ENCODE results near the gene SPOPL.
"Not testable (repeated sequence)": the region's sequence is repeated elsewhere in the genome, so short reads cannot be mapped to it uniquely, and the experiment has no call there.

Gene SPOPL

DNA sequence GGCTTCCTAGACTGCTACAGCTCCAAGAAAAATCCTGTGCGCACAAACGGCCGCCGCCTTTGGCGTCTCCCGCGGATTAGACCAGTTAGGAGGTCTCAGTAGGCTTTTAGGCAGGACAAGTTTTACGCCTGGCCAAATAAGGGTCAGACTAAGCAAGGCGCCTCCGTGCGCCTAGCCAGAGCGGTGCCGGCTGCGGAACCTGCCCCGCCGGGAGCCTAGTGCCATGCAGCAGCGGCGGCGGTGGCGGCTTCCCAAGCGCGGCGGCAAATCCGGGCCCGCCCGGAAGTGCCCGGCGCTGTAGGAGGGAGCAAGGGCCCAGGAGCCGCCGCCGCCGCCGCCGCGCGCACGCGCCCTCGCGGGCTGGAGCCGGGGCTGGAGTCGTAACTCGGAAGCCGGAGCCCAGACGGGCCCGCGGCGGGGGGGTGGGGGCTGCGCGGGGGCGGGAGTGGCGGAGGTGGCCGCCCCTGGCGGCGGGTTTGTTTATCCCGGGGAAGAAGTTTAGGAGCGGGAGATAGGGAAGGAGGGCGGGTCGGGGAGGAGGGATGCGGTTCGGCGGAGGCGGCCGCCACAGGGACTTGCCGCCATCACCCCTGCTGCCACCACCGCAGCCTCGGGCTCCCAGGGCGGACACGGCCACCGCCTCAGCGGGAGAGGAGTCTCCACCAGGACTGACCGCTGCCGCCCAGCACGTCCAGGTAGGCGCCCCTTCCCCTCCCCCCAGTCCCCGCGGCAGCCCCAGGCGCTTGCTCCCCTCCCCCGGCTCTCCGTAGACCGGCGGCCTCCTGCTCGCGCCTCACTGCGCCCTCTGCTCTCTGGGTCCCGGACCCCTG lies at the start of gene SPOPL:
Gene SPOPL (plus strand): TSS at position 346 of the 830 bp plus-strand sequence. CDS start 48,447 bp downstream, outside the sequence.
- DNase-seq: peak; percentile 85 to 86

- no peak for DNase-seq
Observed at GRCh38 chr2:138452324-138452723, 49.2 kb upstream of the SPOPL start.

DNA sequence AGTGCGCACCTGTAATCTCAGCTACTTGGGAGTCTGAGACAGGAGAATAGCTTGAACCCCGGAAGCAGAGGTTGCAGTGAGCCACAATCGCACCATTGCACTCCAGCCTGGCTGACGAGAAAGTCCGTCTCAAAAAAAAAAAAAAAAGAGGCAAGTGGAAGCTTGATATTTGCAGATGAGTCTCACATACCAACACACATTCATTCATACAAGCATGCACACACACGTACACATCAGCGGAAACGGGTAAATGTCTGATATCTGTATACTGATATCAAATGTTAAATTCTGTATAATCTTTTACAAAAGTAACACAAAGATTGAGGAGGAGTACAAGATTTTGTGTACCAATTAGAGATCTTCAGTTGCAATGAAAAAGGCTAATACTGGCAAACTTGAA lies 47.8 kb upstream of the SPOPL start:
- no peak for DNase-seq

- no peak for DNase-seq
Observed at GRCh38 chr2:138454761-138455160, 46.8 kb upstream of the SPOPL start.

DNA sequence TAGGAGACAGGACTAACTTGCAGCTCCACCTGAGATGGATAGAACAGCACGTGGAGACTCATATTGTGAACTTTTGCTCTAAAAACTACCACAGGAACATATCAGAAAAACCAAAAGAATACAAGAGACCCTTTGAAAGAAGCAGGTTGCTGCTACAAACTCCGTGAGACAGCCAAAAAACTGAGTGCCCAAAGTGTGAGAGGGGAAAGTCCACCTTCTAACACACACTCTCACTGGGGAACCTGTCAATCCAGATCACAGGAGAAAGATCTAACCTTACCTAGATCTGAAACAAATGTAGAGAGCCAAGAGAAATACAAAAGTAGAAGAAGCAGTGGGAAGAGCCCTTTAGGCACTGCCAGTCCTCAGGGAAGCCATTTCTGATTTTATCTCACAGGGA lies 46.3 kb upstream of the SPOPL start:
- no peak for DNase-seq

DNA sequence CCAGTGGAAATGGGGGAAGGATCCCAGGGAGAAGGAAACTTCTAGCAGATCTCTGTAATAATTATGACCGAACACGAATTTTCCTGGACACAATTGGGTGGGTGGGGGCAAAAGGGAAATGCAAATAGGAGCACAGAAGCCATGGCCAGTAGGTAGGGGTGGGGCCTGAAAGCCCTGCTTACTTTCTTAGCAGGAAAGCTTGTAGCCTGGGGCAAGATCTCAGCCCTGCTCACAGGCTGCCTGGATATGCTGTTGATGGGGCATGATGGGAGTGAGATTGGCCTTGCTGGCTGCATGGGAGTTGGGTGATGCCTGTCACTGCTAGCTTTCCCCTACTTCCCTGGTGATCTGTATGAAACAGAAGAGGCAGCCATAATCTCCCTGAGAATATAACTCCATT lies 45.9 kb upstream of the SPOPL start:
- DNase-seq: no peak

DNA sequence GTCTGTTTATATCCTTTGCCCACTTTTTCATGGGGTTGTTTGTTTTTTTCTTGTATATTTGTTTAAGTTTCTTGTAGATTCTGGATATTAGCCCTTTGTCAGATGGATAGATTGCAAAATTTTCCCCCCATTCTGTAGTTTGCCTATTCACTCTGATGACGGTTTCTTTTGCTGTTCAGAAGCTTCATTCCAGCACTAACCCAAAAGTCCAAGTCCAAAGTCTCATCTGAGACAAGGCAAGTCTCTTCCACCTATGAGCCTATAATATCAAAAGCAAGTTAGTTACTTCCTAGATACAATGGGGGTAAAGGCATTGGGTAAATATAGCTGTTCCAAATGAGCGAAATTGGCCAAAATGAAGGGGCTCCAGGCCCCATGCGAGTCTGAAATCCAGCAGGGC lies 38.9 kb upstream of the SPOPL start:
- not testable (repeated sequence) for DNase-seq

GRCh38 chr2:138468617-138469016 lies 33.0 kb upstream of the SPOPL start:
- DNase-seq: no peak

- no peak for DNase-seq
Observed at GRCh38 chr2:138469411-138469810, 32.2 kb upstream of the SPOPL start.

DNA sequence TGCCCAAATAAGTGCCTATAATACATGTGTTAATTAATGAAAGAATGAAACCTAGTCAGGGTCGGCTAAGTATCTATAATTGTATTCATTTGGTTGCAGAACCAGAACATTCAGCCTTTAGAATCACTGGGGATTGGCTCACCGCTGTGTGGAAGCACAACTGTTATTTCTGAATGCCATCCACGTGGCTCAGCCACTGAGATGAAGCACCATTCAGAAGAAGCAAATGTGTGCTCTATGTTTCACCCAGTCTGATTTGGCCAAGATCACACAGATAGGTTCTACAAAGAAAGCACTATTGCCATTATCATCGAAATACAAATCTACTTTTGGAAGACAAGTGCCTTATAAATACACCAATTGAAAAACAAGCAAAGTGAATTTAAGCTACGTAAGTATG lies 30.6 kb upstream of the SPOPL start:
- no peak for DNase-seq

DNA sequence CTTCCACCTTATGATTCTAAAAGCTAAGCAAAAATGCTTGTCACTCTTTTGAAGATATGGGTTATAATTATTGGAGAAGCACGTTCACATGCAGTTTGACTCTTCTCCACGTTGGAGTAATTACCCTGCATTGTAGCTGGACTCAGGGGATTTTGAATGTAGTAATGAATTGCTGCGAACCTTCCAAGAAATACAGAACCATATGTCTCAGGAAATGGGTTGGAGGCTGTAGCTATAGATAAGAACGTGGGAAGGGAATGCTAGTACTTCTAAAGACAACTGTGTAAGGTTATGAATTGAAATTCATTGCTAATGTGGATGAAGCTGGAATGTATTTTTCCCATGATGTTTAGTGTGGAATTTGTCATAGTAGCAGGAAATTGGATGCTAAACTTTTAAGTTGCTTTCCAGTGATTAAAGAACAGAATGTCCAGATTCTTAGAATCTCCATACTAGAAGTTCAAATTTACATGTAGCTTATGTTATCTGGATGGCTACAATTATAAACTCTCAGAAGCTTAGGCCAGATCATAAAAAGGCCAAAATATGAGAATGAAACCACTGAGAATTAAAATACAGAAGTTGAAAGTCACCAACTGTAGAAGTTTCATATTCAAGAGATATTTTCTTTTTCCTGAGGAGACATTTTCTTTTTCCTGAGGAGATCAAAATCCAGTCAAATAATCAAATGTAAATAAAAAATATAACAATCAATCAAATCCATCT lies 27.3 kb upstream of the SPOPL start:
- no peak for DNase-seq

DNA sequence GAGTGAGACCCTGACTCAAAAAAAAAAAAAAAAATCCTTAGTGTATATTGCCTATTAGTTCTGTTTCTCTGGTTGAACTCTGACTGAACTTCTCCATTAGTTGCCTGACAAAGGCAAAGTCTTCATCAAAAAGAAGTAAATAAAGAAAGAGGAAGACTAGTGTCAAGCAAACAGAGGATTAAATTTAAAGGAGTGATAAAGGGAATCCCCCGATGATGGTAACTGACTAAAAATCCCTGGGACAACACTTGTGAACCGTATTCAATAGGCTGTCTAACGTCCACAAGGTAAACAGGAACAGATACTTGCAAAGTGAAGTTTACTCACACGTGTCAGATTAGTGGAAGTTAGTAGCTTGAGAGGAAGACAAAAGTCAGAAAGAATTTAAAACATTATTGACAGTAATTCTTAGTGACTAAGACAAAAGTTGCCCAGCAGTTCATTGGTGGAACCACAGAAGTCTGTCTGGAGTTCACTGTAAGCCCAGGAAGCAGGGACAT lies 26.2 kb upstream of the SPOPL start:
- DNase-seq: no peak

- DNase-seq: no peak
Observed at GRCh38 chr2:138476186-138476585, 25.4 kb upstream of the SPOPL start.

- no peak for DNase-seq
Observed at GRCh38 chr2:138476940-138477339, 24.6 kb upstream of the SPOPL start.

GRCh38 chr2:138482796-138483195 lies 18.8 kb upstream of the SPOPL start:
- DNase-seq: not testable (repeated sequence)

DNA sequence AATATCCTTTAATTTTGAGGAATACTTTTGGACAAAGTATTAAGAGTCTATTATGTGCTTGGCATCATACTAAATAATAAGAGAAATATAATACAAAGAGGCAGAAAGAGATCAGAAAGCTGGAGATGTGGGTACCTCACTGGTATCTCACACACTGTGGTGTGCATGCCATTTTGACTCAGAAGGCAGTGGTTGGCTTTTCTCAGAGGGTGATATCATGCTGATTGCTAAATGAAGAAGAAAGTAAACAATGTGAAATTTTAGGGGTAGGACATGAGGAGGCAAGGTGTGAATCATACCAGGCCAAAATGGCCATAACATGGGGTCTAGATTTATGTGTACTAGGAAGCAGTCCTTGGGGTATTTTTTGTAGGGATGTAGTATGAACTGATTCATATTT lies 16.6 kb upstream of the SPOPL start:
- no peak for DNase-seq

- DNase-seq: no peak
Observed at GRCh38 chr2:138486363-138487198, 15.0 kb upstream of the SPOPL start.

DNA sequence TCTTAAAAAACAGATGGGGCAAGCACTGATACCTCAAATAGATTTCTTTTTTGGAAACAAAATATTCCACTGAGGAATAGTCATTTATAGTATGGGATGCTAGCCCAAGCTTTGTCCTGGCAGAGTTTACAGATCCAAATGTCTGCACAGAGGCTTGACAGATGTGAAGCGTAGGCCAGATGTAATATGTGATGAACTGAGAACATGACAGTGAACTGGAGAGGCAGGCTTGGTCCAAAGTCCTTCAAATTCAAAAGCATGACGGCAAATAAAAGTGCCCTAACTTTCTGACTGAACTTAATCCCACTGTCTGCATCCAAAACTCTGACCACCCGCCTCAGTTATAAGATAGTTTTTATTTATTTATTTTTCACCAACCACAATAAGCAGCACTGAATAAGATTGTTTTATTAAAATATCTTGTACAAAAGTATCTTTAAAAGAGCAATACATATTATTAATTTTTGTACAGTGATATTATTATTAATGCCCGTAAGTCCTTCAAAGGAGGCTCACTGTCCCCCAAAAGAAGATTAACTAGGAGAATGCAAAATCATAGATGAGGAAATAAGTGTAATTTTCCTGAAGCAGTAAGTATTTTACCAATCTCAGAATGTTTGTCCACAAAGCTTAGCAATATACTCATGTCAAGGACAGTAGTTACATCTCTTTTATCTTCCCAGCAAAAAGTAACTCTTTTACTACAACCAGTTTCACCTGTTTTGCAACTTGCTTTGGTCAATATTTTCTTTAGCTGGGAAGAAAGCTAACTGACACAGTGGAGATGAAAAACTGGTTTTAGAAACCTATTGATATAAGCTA lies 10.7 kb upstream of the SPOPL start:
- DNase-seq: no peak

- DNase-seq: no peak
Observed at GRCh38 chr2:138491495-138491862, 10.1 kb upstream of the SPOPL start.

GRCh38 chr2:138492160-138492559 lies 9.4 kb upstream of the SPOPL start:
- DNase-seq: no peak

DNA sequence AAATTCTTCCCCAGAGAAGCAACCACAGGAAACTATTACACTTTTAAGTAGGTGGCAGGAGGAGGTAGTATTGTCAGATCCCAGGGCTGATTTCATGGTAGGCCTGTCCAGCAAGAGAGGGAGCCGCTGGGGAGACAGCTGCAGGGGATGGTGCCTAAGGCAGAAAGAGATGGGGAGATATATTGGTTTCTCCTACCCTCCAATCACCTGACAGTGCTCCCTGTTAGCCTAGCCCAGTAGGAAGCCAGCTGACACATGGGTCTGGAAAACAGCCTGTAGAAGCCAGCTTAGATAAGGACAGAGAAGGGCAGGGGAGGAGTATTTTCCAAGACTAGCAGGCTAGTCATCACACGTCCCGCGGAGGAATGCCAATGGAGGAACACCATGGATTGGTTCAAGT lies 8.2 kb upstream of the SPOPL start:
- no peak for DNase-seq

- DNase-seq: no peak
Observed at GRCh38 chr2:138494265-138494966, 7.2 kb upstream of the SPOPL start.

Measured in CD4-positive, alpha-beta T cell treated with Interleukin-4 for 1 hour (primary cell).